Omental fat pad (tissue), 4 donors: ENCODE results near the gene NDUFA8. TPM values are rescaled to one million over a fixed set of nuclear protein-coding genes. Genes with fewer than 3 reads are reported as not detected.

Experiments
- ATAC-seq: fragments of 150-250 bp; one replicate; pipeline ENCODE4 v1.9.1; 2016; ENCODE audit warnings: mild to moderate bottlenecking, moderate library complexity; ENCODE audit not compliant: low FRiP score
- DNase-seq: peaks from one replicate; pipeline ENCODE4 v3.0.0-alpha.2; 2019; ENCODE audit warnings: low spot score
- total RNA-seq, 4 donors: library from RNA; depleted of rRNA; stranded (reverse); fragments of >200 nt; gene quantifications; one replicate each; pipeline ENCODE4 v1.1.0, GENCODE V29; 2016
- TF ChIP-seq, protein P1 (sequence below), 3 donors: fragments of 450-650 bp; IDR thresholded peaks; one replicate each; pipeline ENCODE4 v1.5.1; 2016 to 2017; ENCODE audit warnings: antibody characterized with exemption in 3 of 3, mild to moderate bottlenecking in 3 of 3, moderate library complexity in 2 of 3

The NDUFA8 gene
- total RNA-seq, 4 donors from 2014 or later, result 22.8 to 41.7 (median 30.0) TPM

DNA sequence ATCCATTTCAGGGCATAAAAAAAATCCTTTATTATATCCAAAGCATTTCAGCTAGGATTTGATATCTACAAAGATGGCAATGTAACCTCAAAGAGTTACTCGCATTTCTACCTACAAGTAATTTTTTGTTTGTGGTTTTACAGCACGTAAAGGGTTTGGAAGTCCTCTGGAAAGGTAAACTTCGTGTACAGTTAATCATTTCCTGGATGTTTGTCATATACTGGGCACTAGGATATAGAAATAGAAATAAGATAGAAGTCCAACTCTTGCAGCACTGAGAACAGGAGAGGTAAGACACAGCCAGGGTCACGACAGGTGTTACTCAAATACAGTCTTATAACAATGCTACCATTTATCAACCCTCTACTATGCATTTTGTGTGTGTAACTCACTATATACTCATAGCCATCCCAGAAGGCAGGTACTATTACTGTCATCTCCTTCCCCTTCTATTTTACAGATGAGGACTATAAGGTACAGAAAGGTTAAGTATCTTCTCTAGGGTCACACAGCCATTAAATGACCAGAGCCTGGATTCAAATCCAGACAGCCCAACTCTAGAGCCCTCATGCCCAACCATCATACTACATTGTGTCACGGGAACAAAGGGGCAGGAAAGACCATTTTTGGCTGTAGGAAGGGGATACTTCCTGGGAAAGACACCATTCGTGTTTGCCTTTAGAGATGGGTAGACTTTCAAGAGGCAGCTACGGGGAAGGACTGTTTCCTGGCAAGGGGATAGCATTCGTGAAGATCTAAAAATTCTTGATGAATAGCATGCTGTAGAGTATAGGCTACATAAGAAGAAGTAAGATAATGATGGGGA lies 19.0 kb downstream of the NDUFA8 start:
- TF ChIP-seq, protein P1, sequence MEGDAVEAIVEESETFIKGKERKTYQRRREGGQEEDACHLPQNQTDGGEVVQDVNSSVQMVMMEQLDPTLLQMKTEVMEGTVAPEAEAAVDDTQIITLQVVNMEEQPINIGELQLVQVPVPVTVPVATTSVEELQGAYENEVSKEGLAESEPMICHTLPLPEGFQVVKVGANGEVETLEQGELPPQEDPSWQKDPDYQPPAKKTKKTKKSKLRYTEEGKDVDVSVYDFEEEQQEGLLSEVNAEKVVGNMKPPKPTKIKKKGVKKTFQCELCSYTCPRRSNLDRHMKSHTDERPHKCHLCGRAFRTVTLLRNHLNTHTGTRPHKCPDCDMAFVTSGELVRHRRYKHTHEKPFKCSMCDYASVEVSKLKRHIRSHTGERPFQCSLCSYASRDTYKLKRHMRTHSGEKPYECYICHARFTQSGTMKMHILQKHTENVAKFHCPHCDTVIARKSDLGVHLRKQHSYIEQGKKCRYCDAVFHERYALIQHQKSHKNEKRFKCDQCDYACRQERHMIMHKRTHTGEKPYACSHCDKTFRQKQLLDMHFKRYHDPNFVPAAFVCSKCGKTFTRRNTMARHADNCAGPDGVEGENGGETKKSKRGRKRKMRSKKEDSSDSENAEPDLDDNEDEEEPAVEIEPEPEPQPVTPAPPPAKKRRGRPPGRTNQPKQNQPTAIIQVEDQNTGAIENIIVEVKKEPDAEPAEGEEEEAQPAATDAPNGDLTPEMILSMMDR (IDR thresholded peaks at IDR 0.05), result no peak

DNA sequence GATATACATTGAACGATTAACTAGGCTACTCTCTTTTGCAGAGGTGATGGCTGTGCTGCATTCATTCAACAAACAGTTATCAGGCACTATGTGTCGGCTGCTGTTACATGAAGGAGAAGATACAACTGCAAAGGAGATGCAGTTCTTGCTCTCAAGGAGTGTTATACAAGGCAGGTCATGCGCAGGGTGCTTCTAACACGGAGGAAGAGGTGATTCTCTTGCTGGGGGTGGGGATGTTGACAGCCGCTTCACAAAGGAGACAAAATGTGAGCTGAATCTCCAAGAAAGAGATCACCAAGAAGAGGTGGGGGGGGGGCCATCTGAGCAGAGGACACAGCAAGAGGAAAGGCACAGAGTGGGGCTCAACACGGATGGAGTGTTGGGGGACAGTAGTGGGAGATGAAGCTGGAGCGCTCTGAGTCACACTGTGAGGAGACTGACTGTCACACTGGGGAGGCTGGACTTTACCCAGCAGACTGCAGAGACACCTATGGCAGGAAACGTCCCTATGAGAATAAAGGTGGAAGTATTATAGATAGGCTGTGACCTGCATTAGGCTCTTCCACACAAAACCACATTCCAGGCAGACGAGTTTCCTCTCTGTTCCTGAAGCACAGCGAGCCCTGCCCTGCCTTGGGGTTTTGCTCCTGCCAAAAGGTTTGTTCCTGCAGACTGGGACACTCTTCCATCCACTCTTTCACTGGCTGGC lies 20.9 kb downstream of the NDUFA8 start:
- no peak for DNase-seq
- no peak for ATAC-seq
- TF ChIP-seq, protein P1 (IDR thresholded peaks at IDR 0.05), result no peak

More for the DNA sequence above, 19.0 kb downstream of the NDUFA8 start:
- no peak for DNase-seq
- ATAC-seq, result no peak

DNA sequence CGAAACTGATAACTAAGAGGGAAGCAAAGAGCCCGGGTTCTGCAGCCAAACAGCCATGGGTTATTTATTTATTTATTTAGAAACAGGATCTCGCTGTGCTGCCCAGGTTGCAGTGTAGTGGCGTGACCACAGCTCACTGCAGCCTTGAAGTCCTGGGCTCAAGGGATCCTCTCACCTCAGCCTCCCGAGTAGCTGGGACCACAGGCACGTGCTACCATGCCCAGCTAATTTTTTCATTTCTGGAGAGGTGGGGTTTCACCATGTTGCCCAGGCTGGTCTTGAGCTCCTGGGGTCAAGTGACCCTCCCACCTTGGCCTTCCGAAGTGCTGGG lies 24.1 kb downstream of the NDUFA8 start:
- DNase-seq (no peak), ATAC-seq (no peak)
- TF ChIP-seq, protein P1 (IDR thresholded peaks at IDR 0.05), result no peak

DNA sequence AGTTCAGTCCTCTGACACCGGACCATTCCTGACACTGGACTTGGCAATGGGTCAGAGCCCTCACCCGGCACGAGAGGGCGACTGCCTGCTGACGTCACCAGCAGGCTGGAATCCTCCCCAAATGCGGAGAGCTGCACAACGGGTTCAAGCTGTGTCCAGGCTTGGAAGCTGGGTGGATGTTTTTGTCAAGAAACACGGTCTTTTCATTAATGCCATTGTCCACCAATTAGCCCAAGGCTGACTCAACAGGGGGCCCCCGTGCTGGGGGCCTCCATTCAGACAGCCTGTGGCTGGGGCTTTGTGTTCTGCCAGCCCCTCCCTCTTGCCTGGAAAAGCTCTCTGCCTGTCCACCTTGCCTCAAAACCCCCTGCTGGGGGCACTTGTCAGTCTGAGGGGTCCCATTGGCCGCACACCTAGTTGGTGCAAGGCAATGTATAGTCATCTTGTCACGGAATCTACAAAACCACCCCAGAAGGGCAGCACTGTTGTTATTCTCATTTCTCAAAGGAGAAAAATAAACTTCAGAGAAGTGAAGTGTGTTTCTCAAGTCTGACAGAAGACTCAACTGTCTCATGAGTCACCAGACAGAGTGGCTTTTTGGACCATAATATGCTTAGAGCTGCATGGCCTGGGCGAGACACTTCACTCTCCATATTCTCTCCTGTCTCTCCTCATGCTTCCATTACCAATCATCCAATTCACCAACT lies 24.6 kb downstream of the NDUFA8 start:
- ATAC-seq, result no peak
- no peak for DNase-seq
- TF ChIP-seq, protein P1 (IDR thresholded peaks at IDR 0.05), result no peak

DNA sequence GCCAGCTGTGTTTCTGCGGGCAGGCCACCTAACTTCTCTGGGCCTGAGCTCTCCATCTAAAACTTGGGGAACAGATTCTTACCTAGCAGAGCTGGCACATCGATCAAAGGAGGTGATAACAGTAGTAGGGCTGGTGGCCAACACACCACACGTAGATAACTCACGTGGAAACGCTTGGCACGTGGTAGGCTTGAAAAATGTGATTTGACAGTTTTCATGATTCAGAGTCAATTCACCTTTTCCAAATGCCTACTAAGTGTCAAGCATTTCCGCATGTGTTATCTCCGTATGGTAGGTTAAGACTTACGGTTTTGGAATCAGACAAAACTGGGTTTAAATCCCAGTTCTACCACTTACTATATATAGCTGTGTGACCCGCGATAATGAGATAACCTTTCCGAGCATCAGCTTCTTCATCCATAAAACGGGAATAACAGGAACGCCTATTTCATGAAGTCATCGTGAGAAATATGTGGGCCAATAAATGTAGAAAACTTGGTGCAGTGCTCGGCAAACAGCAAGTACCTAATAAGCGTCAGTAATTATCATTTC lies 25.5 kb downstream of the NDUFA8 start:
- TF ChIP-seq, protein P1 (IDR thresholded peaks at IDR 0.05), result no peak
- ATAC-seq, result no peak
- DNase-seq, result no peak

DNA sequence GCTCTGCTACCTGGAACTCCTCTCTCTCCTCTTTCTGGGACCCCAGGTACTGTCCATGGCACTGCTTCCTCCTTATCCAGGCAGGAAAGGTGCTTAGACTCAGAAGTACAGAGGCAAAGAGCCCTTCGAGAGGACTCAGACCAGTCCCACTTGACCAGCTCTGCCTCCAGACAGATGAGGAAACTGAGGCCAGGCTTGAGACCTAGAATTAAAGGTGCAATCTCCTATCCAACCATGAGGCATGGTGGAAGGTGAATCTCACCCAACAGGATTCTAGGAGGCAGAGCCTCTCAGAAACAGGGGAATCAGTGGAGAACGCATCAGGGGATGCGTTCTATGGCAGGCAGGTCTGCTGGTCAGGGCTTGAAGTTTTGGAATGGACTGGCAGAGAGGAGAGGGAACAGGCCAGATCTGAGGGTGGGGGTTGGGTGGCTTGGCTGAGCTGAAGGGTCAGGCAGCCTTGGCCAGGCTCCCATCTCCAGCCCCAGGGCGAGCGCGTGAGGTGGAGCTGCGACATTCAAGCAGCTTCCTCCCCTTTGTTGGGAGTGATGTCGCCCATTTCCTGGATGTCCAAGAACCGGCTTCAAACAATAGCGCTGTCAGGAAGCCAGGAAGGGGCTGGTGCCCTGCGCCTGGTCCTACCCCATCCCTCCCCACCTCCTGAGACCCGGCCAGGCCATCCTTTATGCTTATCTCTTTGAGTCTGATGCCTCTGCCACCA lies 26.2 kb downstream of the NDUFA8 start:
- peak; percentile 17 for ATAC-seq
- TF ChIP-seq, protein P1 (IDR thresholded peaks at IDR 0.05), result no peak
- no peak for DNase-seq
